ENCODE results near the gene RHBDF1.
"Not testable (repeated sequence)": the region's sequence is repeated elsewhere in the genome, so short reads cannot be mapped to it uniquely, and the experiment has no call there.

The RHBDF1 gene

GRCh38 chr16:34648-34987, 37.8 kb downstream of the RHBDF1 start:
- peak; percentile 0 for DNase-seq

GRCh38 chr16:33877-34647, 38.4 kb downstream of the RHBDF1 start:
- peak; percentile 0 for DNase-seq

GRCh38 chr16:33154-33876, 39.1 kb downstream of the RHBDF1 start:
- peak; percentile 0 for DNase-seq

- not testable (repeated sequence) for DNase-seq
Measured at GRCh38 chr16:30627-31026, 41.8 kb downstream of the RHBDF1 start.

- not testable (repeated sequence) for DNase-seq
Measured at GRCh38 chr16:25926-26348, 46.5 kb downstream of the RHBDF1 start.

GRCh38 chr16:24151-24550, 48.3 kb downstream of the RHBDF1 start:
- not testable (repeated sequence) for DNase-seq

- DNase-seq: not testable (repeated sequence)
Measured at GRCh38 chr16:20886-21285, 51.5 kb downstream of the RHBDF1 start.

GRCh38 chr16:17062-17765, 55.2 kb downstream of the RHBDF1 start:
- DNase-seq: not testable (repeated sequence)

GRCh38 chr16:10772-11171, 61.7 kb downstream of the RHBDF1 start:
- DNase-seq: peak; percentile 93

- DNase-seq: no peak
Measured at GRCh38 chr16:9903-10665, 62.3 kb downstream of the RHBDF1 start.
